ENCODE data around the gene POLE.

The POLE gene

GRCh38 chr12:132576701-132577100 is 110.4 kb downstream of the POLE start:
- H3K4me3 ChIP-seq (ENCODE audit: low read depth, low read length) = no peak overlapping the region
- no peak for DNase-seq (ENCODE audit: low read depth)
- in situ Hi-C loops (cut with HindIII; ENCODE audit: low sequenced_read_pairs) = no loop called here
- TF ChIP-seq, protein P1, sequence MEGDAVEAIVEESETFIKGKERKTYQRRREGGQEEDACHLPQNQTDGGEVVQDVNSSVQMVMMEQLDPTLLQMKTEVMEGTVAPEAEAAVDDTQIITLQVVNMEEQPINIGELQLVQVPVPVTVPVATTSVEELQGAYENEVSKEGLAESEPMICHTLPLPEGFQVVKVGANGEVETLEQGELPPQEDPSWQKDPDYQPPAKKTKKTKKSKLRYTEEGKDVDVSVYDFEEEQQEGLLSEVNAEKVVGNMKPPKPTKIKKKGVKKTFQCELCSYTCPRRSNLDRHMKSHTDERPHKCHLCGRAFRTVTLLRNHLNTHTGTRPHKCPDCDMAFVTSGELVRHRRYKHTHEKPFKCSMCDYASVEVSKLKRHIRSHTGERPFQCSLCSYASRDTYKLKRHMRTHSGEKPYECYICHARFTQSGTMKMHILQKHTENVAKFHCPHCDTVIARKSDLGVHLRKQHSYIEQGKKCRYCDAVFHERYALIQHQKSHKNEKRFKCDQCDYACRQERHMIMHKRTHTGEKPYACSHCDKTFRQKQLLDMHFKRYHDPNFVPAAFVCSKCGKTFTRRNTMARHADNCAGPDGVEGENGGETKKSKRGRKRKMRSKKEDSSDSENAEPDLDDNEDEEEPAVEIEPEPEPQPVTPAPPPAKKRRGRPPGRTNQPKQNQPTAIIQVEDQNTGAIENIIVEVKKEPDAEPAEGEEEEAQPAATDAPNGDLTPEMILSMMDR (IDR thresholded peaks at IDR 0.05; ENCODE audit: low read depth, low read length, missing control alignments) = no peak

DNA sequence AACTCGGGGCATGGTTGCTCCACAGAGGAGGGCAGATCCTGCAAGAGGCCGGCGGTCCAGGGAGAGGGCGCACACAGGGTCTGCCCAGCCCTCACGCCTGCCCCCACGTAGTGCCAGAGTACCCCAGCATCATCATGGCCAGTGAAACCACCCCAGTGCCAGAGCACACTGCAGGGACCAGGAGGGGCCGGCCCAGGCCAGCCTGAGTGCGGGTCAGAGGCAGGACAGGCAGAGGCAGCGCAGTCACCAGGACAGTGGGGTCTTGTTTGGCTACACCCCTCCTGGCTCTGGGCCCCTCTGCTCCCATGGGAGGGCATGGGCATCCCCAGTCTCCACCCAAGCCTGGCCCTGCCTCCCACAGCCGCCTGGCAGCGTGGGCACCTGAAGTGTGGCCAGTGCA is 111.5 kb downstream of the POLE start:
- H3K4me3 ChIP-seq (ENCODE audit: low read depth, low read length) = no peak overlapping the region
- in situ Hi-C loops (cut with HindIII; ENCODE audit: low sequenced_read_pairs) = no loop called here
- TF ChIP-seq, protein P1 (IDR thresholded peaks at IDR 0.05; ENCODE audit: low read depth, low read length, missing control alignments) = no peak
- no peak for DNase-seq (ENCODE audit: low read depth)

- TF ChIP-seq, protein P1 (IDR thresholded peaks at IDR 0.05; ENCODE audit: low read depth, low read length, missing control alignments) = no peak
- in situ Hi-C loops (cut with HindIII; ENCODE audit: low sequenced_read_pairs) = no loop called here
- no peak overlapping the region for H3K4me3 ChIP-seq (ENCODE audit: low read depth, low read length)
- DNase-seq (ENCODE audit: low read depth) = no peak
These were observed 112.7 kb downstream of the POLE start for GRCh38 chr12:132574271-132574996.
